HG02642 (cell line): ENCODE measurements around the gene IRF2BP2.
"Not testable (repeated sequence)": the region's sequence is repeated elsewhere in the genome, so short reads cannot be mapped to it uniquely, and the experiment has no call there.

Experiments
- ATAC-seq: cut with Tn5 transposase; IDR thresholded peaks from one replicate; pipeline ENCODE4 v1.9.1; 2021; ENCODE audit warnings: mild to moderate bottlenecking; ENCODE audit not compliant: unreplicated experiment, poor library complexity

The IRF2BP2 gene

GRCh38 chr1:234602334-234603220, 7.4 kb downstream of the IRF2BP2 start:
- no peak for ATAC-seq

- no peak for ATAC-seq
These were observed 8.5 kb downstream of the IRF2BP2 start for GRCh38 chr1:234601301-234602017.

- ATAC-seq = peak; percentile 5
These were observed 9.3 kb downstream of the IRF2BP2 start for GRCh38 chr1:234600418-234601281.

- peak; percentile 82 for ATAC-seq
These were observed 10.2 kb downstream of the IRF2BP2 start for GRCh38 chr1:234599617-234600417.

GRCh38 chr1:234598974-234599616, 10.9 kb downstream of the IRF2BP2 start:
- no peak for ATAC-seq

GRCh38 chr1:234597894-234598293, 12.1 kb downstream of the IRF2BP2 start:
- no peak for ATAC-seq

GRCh38 chr1:234595899-234596298, 14.1 kb downstream of the IRF2BP2 start:
- ATAC-seq = no peak

- not testable (repeated sequence) for ATAC-seq
These were observed 15.4 kb downstream of the IRF2BP2 start for GRCh38 chr1:234594575-234594974.

GRCh38 chr1:234593771-234594504, 16.0 kb downstream of the IRF2BP2 start:
- no peak for ATAC-seq

GRCh38 chr1:234593109-234593508, 16.9 kb downstream of the IRF2BP2 start:
- no peak for ATAC-seq

- ATAC-seq = no peak
These were observed 17.7 kb downstream of the IRF2BP2 start for GRCh38 chr1:234592240-234592639.

- no peak for ATAC-seq
These were observed 18.8 kb downstream of the IRF2BP2 start for GRCh38 chr1:234591131-234591530.

GRCh38 chr1:234589854-234590620, 19.9 kb downstream of the IRF2BP2 start:
- no peak for ATAC-seq

- no peak for ATAC-seq
These were observed 20.7 kb downstream of the IRF2BP2 start for GRCh38 chr1:234589064-234589800.

GRCh38 chr1:234588386-234588785, 21.6 kb downstream of the IRF2BP2 start:
- ATAC-seq = no peak

- no peak for ATAC-seq
These were observed 23.0 kb downstream of the IRF2BP2 start for GRCh38 chr1:234586892-234587485.

- ATAC-seq = no peak
These were observed 23.7 kb downstream of the IRF2BP2 start for GRCh38 chr1:234586304-234586703.
